WERI-Rb-1 (cell line): ENCODE data around the gene VSX1.

Experiments
- DNase-seq: peaks from one replicate; pipeline ENCODE4 v3.0.0-alpha.2; 2020
- H3K27ac ChIP-seq: fragments of 250-450 bp; sonication (Bioruptor Pico); 2 replicates; pipeline ENCODE4 v1.5.1; 2020; ENCODE audit warnings: mild to moderate bottlenecking, moderate library complexity
- H3K27me3 ChIP-seq: fragments of 250-450 bp; sonication (Bioruptor Pico); 2 replicates; pipeline ENCODE4 v1.5.1; 2021; ENCODE audit warnings: mild to moderate bottlenecking, low read depth, moderate library complexity; ENCODE audit not compliant: insufficient read depth, severe bottlenecking
- H3K36me3 ChIP-seq: fragments of 250-450 bp; sonication (Bioruptor Pico); 2 replicates; pipeline ENCODE4 v1.5.1; 2020; ENCODE audit warnings: mild to moderate bottlenecking, moderate library complexity
- H3K4me3 ChIP-seq: 2 replicates; pipeline ENCODE4 v1.5.1; 2011; ENCODE audit warnings: low read depth, mild to moderate bottlenecking, control low read depth, low read length
- H3K9me3 ChIP-seq: fragments of 250-450 bp; sonication (Bioruptor Pico); 2 replicates; pipeline ENCODE4 v1.5.1; 2021; ENCODE audit warnings: mild to moderate bottlenecking, moderate library complexity; ENCODE audit not compliant: severe bottlenecking
- TF ChIP-seq, protein P1 (sequence below): IDR thresholded peaks from 2 replicates; pipeline ENCODE4 v1.5.1; 2011; ENCODE audit warnings: low read depth, mild to moderate bottlenecking, control low read depth, inconsistent platforms, low read length

The VSX1 gene

DNA sequence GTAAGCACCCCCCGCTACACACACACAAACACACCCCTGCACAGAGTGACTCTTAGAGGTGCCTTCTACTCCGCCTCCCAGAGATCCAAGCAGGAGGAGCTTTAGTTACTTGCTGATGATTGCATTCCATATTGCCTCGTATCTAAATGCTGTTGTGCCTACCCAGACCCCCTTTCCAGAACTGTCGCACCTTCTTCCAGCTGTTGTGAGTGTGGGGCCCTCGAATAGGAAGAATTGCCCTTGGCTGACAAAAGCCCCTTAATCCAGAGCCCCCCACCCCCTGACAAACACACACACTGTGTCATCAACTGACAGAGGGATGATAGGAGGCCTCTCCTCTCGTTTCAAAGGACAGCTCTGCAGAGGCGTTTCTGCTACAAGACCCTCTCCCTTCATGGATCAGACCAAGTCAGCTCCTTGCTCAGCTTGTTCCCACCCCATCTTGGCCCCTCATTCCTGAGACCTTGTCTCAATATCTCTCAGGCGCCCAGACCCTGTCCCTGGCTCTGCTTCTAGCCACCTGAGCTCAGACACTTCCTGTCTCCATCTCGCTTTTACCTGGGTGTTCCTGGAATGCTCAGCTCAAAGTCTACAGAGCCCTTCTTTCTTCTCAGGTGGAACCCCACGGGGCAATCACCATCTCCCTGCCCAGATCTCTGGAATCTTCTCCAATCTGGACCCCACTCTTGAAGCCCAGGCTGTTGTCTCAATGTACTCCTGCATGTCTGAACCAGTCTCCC lies 4.0 kb upstream of the VSX1 start:
- Histone ChIP-seq H3K27ac (no peak overlapping the region), H3K9me3 (no peaks in the 10 kb centered on the region), H3K27me3 (peaks cover 41% of the 10 kb centered on the region), H3K4me3 (no peak overlapping the region), H3K36me3 (no peaks in the 10 kb centered on the region)
- no peak for DNase-seq
- TF ChIP-seq, protein P1, sequence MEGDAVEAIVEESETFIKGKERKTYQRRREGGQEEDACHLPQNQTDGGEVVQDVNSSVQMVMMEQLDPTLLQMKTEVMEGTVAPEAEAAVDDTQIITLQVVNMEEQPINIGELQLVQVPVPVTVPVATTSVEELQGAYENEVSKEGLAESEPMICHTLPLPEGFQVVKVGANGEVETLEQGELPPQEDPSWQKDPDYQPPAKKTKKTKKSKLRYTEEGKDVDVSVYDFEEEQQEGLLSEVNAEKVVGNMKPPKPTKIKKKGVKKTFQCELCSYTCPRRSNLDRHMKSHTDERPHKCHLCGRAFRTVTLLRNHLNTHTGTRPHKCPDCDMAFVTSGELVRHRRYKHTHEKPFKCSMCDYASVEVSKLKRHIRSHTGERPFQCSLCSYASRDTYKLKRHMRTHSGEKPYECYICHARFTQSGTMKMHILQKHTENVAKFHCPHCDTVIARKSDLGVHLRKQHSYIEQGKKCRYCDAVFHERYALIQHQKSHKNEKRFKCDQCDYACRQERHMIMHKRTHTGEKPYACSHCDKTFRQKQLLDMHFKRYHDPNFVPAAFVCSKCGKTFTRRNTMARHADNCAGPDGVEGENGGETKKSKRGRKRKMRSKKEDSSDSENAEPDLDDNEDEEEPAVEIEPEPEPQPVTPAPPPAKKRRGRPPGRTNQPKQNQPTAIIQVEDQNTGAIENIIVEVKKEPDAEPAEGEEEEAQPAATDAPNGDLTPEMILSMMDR: no peak

GRCh38 chr20:25084626-25085187 lies 2.8 kb upstream of the VSX1 start:
- no peaks in the 10 kb centered on the region for H3K36me3 ChIP-seq
- H3K4me3 ChIP-seq: peak overlapping the region; percentile 48
- no peak for DNase-seq
- H3K9me3 ChIP-seq: no peaks in the 10 kb centered on the region
- TF ChIP-seq, protein P1: no peak
- no peak overlapping the region for H3K27ac ChIP-seq
- peaks cover 43% of the 10 kb centered on the region for H3K27me3 ChIP-seq

DNA sequence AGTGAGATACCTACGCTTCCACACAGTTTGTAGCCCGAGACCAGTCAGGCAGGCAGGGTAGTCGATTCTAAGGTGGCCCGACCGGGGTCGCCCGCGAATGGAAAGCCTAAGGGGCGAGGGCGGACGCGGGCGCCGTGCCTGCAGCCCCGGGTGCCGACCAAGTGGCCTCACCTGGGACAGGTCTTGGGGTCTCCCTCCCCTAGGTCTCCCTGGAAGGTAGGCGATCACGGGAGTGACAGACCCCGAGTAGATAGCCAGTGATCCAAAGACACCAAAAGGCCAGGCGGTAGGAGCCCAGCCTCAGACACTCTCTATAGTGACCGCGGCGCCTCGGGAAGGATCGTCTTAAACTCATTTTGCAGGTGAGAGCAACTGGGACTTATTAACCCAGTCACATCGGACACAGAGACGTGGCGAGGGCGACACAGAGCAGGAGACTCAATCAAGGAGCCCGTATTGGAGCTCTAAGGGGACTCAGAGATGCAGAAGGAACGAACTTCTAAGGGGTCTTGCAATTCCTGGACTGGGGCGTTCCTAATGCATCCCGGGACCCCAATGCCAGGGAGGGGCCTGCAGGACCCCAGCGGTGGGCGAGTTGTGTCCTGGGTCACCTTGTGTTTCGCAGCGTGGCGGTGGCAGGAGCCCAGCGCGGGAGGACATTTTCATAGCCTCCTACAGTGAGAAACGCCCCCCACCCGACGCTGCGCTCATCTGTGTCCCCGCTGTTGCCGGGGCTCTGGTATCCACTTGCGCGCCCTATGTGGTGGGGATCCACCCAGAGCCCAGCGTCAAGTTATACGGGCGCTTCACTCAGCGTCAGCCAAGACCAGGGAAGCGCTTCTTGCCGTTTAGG lies 2.1 kb upstream of the VSX1 start:
- Histone ChIP-seq H3K36me3 (no peaks in the 10 kb centered on the region), H3K27ac (no peak overlapping the region), H3K9me3 (no peaks in the 10 kb centered on the region), H3K27me3 (peaks cover 43% of the 10 kb centered on the region), H3K4me3 (peak overlapping the region; percentile 48)
- peak; percentile 66 for DNase-seq
- TF ChIP-seq, protein P1: peak; percentile 81

DNA sequence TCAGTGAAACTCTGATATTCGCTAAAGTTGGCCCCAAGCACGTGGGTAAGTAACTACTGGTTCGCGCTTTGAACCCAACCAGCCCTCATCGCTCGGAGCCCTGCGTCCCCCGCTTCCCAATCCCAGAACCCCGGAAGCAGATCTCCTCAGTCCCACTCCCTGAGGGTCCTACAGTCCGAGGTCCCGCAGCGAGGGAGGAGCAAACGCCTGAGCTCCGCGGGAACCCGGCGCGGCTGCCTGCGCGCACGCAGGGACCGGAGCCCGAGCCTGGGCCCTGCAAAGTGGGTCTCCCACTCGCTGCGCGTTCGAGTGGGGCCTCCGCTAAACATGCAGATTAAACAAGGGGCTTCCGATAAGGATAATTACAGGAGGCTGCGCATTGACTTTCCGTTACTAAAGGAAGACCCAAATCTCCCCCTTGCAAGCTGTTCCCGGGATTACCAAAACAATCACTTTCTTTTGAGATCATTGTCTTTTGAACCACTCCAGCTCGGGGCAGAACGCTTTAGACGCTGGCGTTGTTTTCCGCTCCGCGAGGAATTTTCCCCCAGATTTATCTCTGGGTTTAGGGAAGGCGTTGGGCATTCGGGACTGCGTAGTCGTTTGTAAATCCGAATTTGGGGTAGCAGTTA lies 1.3 kb upstream of the VSX1 start:
- no peak for DNase-seq
- H3K36me3 ChIP-seq: no peaks in the 10 kb centered on the region
- no peak overlapping the region for H3K27ac ChIP-seq
- H3K4me3 ChIP-seq: peak overlapping the region; percentile 48
- TF ChIP-seq, protein P1: no peak
- H3K27me3 ChIP-seq: peaks cover 43% of the 10 kb centered on the region
- H3K9me3 ChIP-seq: no peaks in the 10 kb centered on the region

- Histone ChIP-seq H3K36me3 (no peaks in the 10 kb centered on the region), H3K27me3 (peaks cover 43% of the 10 kb centered on the region), H3K4me3 (no peak overlapping the region), H3K27ac (no peak overlapping the region), H3K9me3 (no peaks in the 10 kb centered on the region)
- DNase-seq: peak; percentile 33
- TF ChIP-seq, protein P1: peak; percentile 21; the same call in 1 of the 2 replicates
Observed at GRCh38 chr20:25082498-25082873, 545 bp upstream of the VSX1 start.
